HL-60 (cell line): ENCODE measurements around the gene AFTPH.

Experiments
- DNase-seq, 2 experiments: peaks; one replicate each; pipeline ENCODE4 v3.0.0-alpha.2; 2010 to 2020; ENCODE audit warnings: low read depth in 1 of 2, low spot score in 1 of 2
- H3K27ac ChIP-seq: fragments of 250-450 bp; sonication (Bioruptor Pico); replicated peaks from 2 replicates; pipeline ENCODE4 v1.5.1; 2020; ENCODE audit warnings: mild to moderate bottlenecking, moderate library complexity
- H3K27me3 ChIP-seq: fragments of 250-450 bp; sonication (Bioruptor Pico); 2 replicates; pipeline ENCODE4 v1.5.1; 2021; ENCODE audit warnings: mild to moderate bottlenecking, moderate library complexity; ENCODE audit not compliant: insufficient read depth, poor library complexity, severe bottlenecking
- H3K4me3 ChIP-seq: replicated peaks from 2 replicates; pipeline ENCODE4 v1.5.1; 2011; ENCODE audit warnings: mild to moderate bottlenecking, control low read depth, low read length; ENCODE audit not compliant: insufficient read depth
- CTCF ChIP-seq: IDR thresholded peaks from one replicate; pipeline ENCODE4 v1.5.1; 2011; ENCODE audit warnings: low read length, control low read depth, inconsistent platforms; ENCODE audit not compliant: insufficient read depth
- GABPA ChIP-seq: IDR thresholded peaks from 2 replicates; pipeline ENCODE4 v1.6.1; 2012; ENCODE audit warnings: low read depth
- POLR2AphosphoS5 ChIP-seq: IDR thresholded peaks from 2 replicates; pipeline ENCODE4 v1.6.1; 2012; ENCODE audit warnings: low read depth
- REST ChIP-seq: IDR thresholded peaks from 2 replicates; pipeline ENCODE4 v1.6.1; 2012; ENCODE audit warnings: low read depth; ENCODE audit not compliant: insufficient replicate concordance
- SPI1 ChIP-seq: IDR thresholded peaks from 2 replicates; pipeline ENCODE4 v1.6.1; 2012; ENCODE audit warnings: low read depth, mild to moderate bottlenecking, borderline replicate concordance
- long read RNA-seq: library from polyadenylated mRNA; unstranded; transcript quantifications from one replicate; pipeline ENCODE4 v2.0.0, GENCODE V29; 2020

Gene AFTPH
- long read RNA-seq, full-length matches to known transcripts, result 30 of 83 reads
- long read RNA-seq, partial matches to known transcripts, result 13 of 83 reads
- long read RNA-seq, other reads (novel, unspliced or antisense), result 40 of 83 reads

GRCh38 chr2:64523666-64524603 lies at the start of gene AFTPH:
TSS of gene AFTPH (plus strand) at chr2:64524328. CDS start at chr2:64551475, 27,147 bp downstream.
- peak within 1 kb of the TSS; percentile 94 for H3K27ac ChIP-seq
- TF ChIP-seq GABPA, result peak; percentile 79
- peak; percentile 96 for TF ChIP-seq POLR2AphosphoS5
- TF ChIP-seq REST, result peak; percentile 79
- TF ChIP-seq CTCF, result no peak
- peak; percentile 94 for TF ChIP-seq SPI1

GRCh38 chr2:64474636-64475035 lies 49.5 kb upstream of the AFTPH start:
- Histone ChIP-seq H3K27me3 (no peaks in the 10 kb centered on the region), H3K4me3 (no peak overlapping the region), H3K27ac (peak overlapping the region; percentile 57)
- no peak for DNase-seq
- TF ChIP-seq CTCF (no peak), REST (no peak), SPI1 (no peak), GABPA (no peak), POLR2AphosphoS5 (no peak)

More at GRCh38 chr2:64523666-64524603, at the start of gene AFTPH:
- Histone ChIP-seq H3K4me3 (peak within 1 kb of the TSS; percentile 97), H3K27me3 (no peaks in the 10 kb centered on the region)
- DNase-seq, result peak; percentile 96 to 100

- TF ChIP-seq REST (no peak), CTCF (no peak), POLR2AphosphoS5 (no peak), GABPA (no peak), SPI1 (no peak)
- no peak overlapping the region for H3K4me3 ChIP-seq
- no peaks in the 10 kb centered on the region for H3K27me3 ChIP-seq
- no peak overlapping the region for H3K27ac ChIP-seq
- DNase-seq, result no peak
These were observed 47.1 kb upstream of the AFTPH start for GRCh38 chr2:64477037-64477436.
